Right ventricle myocardium inferior (tissue), 1 donor: Measurements from ENCODE around the gene FLT4. TPM values are rescaled to one million over a fixed set of nuclear protein-coding genes. Genes with fewer than 3 reads are reported as not detected.
A peak's percentile ranks its signal among the peaks of the same experiment; 100 is the strongest.
"Not testable (repeated sequence)": the region's sequence is repeated elsewhere in the genome, so short reads cannot be mapped to it uniquely, and the experiment has no call there.

Experiments
- ATAC-seq: fragments of 200-7000 bp; cut with Tn5 transposase; one replicate; pipeline ENCODE4 v1.9.1; 2020; ENCODE audit warnings: mild to moderate bottlenecking, moderate library complexity
- DNase-seq: peaks from one replicate; pipeline ENCODE4 v3.0.0; 2021; ENCODE audit errors: missing footprints
- intact Hi-C: fragments of 100-400 bp; cut with DNase I; formaldehyde crosslinking; loops from one replicate; pipeline ENCODE4 v1.11.0; 2022
- total RNA-seq: library from RNA; stranded (reverse); fragmentation: NEBNext Ultra II Directional; extraction: Animal tissue kit (Norgen Biotek cat#: 25700); gene quantifications from one replicate; pipeline ENCODE4 v1.2.1, GENCODE V29; 2021
- donor health status: DM: no; HTN: yes; CAD: no; lungs with severe emphysema.

The FLT4 gene
- total RNA-seq, 1 donor from 2014 or later, result 5.5 TPM

DNA sequence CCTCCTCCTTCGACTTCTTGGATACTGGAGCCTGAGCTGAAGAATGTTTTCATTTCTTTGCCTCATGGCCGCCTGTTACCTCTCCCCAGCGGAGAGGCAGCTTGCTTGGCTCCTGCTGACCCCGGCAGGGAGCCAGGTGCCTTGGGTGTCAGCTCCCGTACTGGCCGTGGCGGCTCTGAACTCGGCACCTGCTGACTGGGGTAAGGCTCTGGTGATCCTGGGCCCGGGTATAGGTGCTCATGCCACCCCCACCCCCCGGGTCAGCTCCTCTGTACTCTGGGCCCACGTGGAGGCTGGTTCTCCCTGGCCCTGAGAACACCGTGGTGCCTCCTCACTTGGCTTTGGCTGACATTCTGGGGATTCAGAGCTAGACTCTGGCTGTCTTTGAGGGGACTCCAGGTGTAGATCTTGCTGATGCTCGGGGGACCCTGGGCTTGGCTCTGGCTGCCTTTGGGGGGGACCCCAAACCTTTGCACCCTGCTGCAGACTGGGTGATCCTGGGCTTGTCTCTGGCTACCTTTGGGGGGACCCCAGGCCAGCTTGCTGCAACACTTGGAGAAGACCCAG is 22.6 kb upstream of the FLT4 start:
- not testable (repeated sequence) for ATAC-seq, DNase-seq

GRCh38 chr5:180670586-180671359 is 21.4 kb upstream of the FLT4 start:
- intact Hi-C loops, result loop anchor here (5.0 kb wide), 1 partner anchor 378 kb away; the partner anchor contains the start of gene MAPK9
- ATAC-seq, result peak; percentile 67
- no peak for DNase-seq

More for the DNA sequence above, 22.6 kb upstream of the FLT4 start:
- intact Hi-C loops, result loop anchor here (5.0 kb wide), 1 partner anchor 380 kb away; the partner anchor contains the start of gene MAPK9

DNA sequence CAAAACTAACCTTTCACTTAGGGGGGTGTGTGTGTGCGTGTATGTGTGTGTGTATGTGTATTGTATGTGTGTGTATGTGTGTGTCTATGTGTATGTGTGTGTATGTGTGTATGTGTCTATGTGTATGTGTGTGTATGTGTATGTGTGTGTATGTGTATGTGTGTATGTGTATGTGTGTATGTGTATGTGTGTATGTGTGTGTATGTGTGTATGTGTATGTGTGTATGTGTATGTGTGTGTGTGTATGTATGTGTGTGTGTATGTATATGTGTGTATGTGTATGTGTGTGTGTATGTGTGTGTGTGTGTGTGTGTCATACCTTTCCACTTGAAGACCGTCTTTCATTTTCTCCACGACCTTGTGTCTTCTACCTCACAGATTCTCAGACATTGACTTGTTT is 20.8 kb upstream of the FLT4 start:
- DNase-seq, result no peak
- intact Hi-C loops, result loop anchor here (5.0 kb wide), 1 partner anchor 378 kb away; the partner anchor contains the start of gene MAPK9

DNA sequence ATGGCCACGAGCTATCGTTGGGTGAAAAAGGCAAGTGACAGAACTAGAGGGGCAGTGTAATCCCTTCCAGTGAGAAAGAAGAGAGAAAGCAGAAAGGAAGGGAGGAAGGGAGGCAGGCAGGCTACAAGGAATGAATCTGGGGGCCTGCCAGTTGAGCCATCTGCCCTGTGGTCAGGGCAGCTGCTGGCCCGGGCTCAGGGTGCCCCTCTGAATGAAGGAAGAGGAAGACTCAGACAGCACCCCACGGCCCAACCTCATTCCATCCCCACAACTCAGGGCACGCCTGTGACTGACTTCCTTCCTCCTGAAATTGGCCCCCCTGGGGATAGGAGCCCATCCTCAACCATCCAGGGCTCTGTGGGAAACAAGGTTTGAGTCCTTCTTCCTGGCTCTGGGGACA is 20.3 kb upstream of the FLT4 start:
- ATAC-seq (peak; percentile 20), DNase-seq (no peak)
- intact Hi-C loops, result loop anchor here (5.0 kb wide), 1 partner anchor 377 kb away; the partner anchor contains the start of gene MAPK9

More for the DNA sequence above, 20.8 kb upstream of the FLT4 start:
- no peak for ATAC-seq

GRCh38 chr5:180668835-180669596 is 19.6 kb upstream of the FLT4 start:
- intact Hi-C loops, result no loop called here
- no peak for ATAC-seq
- DNase-seq, result no peak

DNA sequence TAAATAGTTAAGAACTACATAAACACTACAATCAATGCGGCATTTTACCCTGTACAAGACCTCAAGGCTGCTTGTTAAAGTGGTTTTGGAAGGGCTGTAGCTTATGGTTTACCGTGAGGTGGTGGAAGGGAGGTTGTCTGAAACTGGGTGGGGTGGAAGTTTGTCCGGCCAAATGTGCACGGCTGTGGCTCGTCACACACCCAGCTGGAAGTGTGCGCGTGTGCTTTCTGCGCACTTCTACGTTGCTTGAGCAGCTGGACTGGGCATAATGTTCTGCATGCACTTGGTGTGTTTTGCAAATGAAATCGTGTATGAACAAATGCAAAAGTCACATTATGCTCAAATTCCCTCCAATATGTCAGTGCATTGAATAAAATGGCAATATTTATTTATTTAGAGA is 17.4 kb upstream of the FLT4 start:
- ATAC-seq (no peak), DNase-seq (no peak)
- intact Hi-C loops, result no loop called here

DNA sequence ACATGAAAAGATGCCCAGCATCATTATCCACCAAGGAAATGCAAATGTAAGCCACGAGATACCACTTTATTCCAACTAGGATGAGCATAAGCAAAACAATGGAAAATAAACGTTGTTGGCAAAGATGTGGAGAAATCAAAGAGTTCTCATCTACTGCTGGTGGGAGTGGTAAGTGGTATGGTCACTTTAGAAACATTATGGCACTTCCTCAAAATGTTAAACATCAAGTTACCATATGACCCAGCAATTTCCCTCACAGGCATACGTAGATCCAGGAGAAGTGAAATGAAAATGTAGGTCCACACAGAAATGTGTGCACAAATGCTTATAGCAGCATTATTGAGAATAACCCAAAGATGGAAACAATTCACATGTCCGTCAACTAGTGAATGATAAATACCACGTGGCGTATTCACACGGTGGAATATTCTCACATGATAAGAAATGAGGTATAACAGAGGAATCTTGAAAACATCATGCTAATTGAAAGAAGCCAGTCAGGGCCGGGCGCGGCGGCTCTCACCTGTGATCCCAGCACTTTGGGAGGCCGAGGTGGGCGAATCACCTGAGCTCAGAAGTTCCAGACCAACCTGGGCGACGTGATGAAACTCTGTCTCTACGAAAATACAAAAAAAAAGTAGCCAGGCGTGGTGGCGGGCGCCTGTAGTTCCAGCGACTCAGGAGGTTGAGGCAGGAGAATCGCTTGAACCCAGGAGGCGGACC is 16.4 kb upstream of the FLT4 start:
- no peak for ATAC-seq
- intact Hi-C loops, result no loop called here

GRCh38 chr5:180658774-180659564 is 9.6 kb upstream of the FLT4 start:
- no peak for DNase-seq
- intact Hi-C loops, result no loop called here
- ATAC-seq, result no peak

More for the DNA sequence above, 16.4 kb upstream of the FLT4 start:
- DNase-seq, result no peak

GRCh38 chr5:180655243-180655642 is 5.8 kb upstream of the FLT4 start:
- DNase-seq, intact Hi-C loops, ATAC-seq: not testable (repeated sequence)

DNA sequence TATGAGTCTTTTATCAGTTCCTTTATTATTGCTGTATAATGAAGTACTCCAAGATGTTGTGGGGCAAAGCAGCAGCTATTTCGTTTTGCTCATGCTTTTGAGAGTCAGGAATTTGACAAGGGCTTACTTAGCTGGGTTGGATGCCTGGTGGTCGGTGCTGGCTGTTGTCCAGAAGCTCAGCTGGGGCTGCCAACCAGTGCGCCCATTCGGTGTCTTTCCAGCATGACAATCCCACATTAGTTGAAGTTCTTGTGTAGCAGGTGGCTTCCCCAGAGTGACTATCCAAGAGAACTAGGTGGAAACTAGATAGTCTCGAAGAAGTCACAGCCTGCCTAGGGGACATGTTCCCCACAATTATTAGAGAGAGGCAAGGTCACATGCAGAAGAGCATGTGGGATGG is 3.4 kb upstream of the FLT4 start:
- no peak for DNase-seq
- intact Hi-C loops, result no loop called here
- ATAC-seq, result no peak

GRCh38 chr5:180652346-180652745 is 2.9 kb upstream of the FLT4 start:
- no peak for ATAC-seq
- DNase-seq, result no peak
- intact Hi-C loops, result no loop called here

GRCh38 chr5:180648658-180649296 is 623 bp downstream of the FLT4 start:
- ATAC-seq, result no peak
- no peak for DNase-seq
- intact Hi-C loops, result no loop called here

- intact Hi-C loops, result no loop called here
- DNase-seq (peak; percentile 22), ATAC-seq (no peak)
Measured at GRCh38 chr5:180647941-180648500, 1.4 kb downstream of the FLT4 start.

GRCh38 chr5:180647465-180647864 is 1.9 kb downstream of the FLT4 start:
- peak; percentile 35 for DNase-seq
- intact Hi-C loops, result no loop called here
- no peak for ATAC-seq

- intact Hi-C loops, result no loop called here
- ATAC-seq, result no peak
- DNase-seq, result peak; percentile 26
Measured at GRCh38 chr5:180646963-180647305, 2.5 kb downstream of the FLT4 start.

- intact Hi-C loops, result no loop called here
- ATAC-seq (no peak), DNase-seq (peak; percentile 67)
Measured at GRCh38 chr5:180646289-180646962, 3.0 kb downstream of the FLT4 start.
